Epithelial cell of esophagus (primary cell): ENCODE results near the gene ZNF503.

ENCODE experiments used
- DNase-seq: peaks from one replicate; pipeline ENCODE4 v3.0.0; 2010; ENCODE audit warnings: low read depth
- H3K4me3 ChIP-seq: 2 replicates; pipeline ENCODE4 v1.5.1; 2011; ENCODE audit warnings: mild to moderate bottlenecking, low read length, control low read depth
- TF ChIP-seq, protein P1 (sequence below): IDR thresholded peaks from 2 replicates; pipeline ENCODE4 v1.5.1; 2011; ENCODE audit warnings: low read depth, mild to moderate bottlenecking, low read length, control low read depth, inconsistent platforms; ENCODE audit not compliant: insufficient read depth; ENCODE audit errors: missing control alignments

Gene ZNF503, protein sequence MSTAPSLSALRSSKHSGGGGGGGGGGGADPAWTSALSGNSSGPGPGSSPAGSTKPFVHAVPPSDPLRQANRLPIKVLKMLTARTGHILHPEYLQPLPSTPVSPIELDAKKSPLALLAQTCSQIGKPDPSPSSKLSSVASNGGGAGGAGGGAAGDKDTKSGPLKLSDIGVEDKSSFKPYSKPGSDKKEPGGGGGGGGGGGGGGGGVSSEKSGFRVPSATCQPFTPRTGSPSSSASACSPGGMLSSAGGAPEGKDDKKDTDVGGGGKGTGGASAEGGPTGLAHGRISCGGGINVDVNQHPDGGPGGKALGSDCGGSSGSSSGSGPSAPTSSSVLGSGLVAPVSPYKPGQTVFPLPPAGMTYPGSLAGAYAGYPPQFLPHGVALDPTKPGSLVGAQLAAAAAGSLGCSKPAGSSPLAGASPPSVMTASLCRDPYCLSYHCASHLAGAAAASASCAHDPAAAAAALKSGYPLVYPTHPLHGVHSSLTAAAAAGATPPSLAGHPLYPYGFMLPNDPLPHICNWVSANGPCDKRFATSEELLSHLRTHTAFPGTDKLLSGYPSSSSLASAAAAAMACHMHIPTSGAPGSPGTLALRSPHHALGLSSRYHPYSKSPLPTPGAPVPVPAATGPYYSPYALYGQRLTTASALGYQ

DNA sequence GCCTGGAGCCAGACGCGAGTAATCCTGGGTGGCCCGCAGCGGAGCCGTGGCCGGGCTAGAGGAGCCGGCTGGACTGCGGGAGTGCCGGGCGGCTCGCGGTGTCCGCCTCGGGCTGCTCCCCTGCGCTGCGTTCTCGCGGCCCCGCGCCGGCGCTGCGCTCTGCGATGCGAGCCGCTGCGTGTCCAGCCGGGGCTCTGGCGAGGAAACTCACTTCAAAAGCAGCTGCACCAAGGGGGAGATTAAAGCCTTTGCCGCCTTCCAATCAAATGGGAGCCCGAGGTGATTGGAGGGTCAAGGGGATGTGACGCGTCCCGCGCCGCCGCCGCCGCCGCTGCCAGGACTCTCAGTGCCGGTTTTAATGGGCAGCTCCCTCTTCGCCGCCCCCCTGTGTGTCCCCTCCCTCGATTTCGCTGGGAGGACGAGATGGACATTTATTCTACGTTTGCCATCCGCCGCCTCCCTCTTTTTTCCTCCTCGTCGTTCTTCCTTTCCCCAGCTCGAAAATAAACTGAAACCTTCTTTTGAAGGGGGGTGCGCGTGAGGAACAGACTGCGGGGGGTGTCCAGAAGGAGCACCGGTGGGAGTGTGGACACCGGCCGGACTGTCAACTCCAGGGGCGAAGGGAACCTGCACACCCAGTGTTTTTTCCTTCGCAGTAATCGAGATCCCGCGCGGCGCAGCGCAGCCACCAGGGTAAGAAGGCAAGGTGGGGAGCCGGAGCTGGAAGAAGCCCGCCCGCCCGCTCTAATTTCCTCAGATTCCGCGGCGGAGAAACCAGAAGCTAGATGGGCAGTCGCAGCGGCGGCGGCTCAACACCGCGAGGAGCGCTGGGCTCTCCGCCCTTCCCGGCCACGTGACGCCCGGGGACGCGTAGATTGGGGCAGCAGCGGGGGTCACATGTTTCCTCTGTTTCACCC is at the start of gene ZNF503:
TSS of gene ZNF503 (minus strand) at position 196 of the 917 bp plus-strand sequence. CDS start 345 bp downstream, outside the sequence.
- H3K4me3 ChIP-seq: peak within 1 kb of the TSS; percentile 96
- TF ChIP-seq, protein P1, sequence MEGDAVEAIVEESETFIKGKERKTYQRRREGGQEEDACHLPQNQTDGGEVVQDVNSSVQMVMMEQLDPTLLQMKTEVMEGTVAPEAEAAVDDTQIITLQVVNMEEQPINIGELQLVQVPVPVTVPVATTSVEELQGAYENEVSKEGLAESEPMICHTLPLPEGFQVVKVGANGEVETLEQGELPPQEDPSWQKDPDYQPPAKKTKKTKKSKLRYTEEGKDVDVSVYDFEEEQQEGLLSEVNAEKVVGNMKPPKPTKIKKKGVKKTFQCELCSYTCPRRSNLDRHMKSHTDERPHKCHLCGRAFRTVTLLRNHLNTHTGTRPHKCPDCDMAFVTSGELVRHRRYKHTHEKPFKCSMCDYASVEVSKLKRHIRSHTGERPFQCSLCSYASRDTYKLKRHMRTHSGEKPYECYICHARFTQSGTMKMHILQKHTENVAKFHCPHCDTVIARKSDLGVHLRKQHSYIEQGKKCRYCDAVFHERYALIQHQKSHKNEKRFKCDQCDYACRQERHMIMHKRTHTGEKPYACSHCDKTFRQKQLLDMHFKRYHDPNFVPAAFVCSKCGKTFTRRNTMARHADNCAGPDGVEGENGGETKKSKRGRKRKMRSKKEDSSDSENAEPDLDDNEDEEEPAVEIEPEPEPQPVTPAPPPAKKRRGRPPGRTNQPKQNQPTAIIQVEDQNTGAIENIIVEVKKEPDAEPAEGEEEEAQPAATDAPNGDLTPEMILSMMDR: peak; percentile 40
- peak; percentile 99 for DNase-seq

DNA sequence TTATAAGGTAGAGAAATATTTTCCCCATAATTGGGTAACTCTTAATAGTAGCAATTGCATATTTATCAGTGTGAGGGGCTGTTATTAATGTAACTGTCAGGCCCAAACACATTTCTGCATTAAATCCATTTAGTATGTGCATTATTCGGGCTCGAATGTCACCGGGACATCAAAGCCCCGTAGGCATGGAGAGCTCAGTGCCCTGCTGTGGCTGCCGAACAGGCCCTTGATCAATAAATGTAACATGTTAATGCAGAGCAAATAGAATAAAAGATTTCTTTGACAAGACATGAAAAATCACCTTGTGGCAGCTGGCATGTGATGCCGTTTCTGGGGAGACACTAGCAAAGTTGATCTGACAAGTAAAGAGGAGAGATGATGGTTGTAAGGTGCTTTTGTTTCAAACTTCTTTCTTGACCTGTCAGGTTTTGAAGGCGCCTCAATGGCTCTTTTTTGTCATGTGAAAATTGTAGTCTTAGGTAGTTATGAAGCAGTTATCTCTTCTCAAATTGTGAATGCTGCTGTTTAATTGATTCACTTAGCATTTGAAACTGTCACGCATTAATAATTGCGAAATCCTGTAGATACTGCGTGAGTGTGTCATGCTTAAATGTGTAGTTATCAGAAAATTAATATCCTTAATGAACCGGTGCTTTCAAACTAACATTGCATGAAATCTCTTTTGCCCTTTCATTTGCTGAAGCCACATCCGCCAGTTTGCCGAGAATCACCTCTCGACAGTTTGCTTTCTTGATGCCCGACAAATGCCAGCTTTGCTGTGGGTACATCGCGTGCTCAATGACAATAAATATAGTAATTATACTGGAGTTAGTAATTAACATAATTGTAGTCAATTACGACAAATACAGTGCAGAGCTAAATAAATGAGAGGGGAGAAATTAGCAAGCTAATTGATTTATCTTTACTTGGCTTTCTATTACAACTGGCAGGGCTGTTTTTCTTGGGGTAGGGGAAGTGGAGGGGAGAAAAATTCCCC is 49.4 kb upstream of the ZNF503 start:
- peak; percentile 7 for DNase-seq
- TF ChIP-seq, protein P1: no peak
- H3K4me3 ChIP-seq: no peak overlapping the region

DNA sequence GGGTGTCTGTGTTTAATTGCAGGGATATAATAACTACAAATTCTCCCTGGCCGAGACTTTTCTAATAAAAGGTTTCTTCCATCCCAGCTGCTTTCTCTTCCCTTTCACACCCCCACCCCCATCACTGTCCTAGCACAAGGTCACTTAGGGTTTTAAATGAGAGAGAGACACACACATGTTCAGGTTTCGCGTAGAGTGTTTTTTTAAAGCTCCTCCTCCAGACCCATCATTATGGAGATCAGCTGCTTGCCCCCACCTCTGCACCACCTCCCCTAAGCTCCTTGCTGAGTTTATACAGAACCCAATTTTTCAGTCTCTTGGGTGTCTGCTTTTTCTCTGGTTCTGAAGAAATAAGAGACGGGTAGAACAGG is 48.5 kb upstream of the ZNF503 start:
- TF ChIP-seq, protein P1: no peak
- H3K4me3 ChIP-seq: no peak overlapping the region
- no peak for DNase-seq

DNA sequence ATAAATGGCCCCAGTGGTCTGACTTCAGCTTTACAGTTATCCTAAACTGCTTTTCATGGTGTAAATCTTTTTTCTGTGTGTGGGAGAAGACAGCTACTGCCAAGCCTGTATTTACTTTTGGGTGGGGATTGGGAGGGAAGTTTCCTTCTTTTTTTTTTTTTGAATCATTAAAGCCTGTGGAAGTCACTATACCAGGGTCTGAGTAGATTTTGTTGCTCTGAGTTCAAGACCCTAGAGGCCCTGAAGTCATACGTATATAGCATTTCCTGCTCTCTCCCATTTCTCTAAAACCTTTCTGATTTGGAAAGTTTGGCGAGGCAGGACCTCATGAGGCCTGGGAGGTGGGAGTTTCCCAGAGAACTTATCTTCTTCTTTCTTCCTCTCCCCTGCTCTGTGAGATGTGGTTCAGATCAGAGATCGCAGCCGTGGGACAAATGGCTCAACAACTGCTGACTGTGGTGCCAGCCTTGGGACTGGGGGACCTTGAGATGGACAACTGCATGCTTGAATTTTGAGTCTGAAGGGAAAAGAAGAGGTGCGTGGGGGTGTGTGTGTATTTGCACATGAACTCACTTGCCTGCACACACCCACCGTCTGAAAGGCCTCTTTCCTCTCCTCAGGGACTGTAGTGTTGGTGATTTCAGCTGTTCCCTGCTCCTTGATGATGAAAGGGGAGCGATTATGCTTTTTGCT is 48.0 kb upstream of the ZNF503 start:
- no peak overlapping the region for H3K4me3 ChIP-seq
- DNase-seq: no peak
- TF ChIP-seq, protein P1: no peak

DNA sequence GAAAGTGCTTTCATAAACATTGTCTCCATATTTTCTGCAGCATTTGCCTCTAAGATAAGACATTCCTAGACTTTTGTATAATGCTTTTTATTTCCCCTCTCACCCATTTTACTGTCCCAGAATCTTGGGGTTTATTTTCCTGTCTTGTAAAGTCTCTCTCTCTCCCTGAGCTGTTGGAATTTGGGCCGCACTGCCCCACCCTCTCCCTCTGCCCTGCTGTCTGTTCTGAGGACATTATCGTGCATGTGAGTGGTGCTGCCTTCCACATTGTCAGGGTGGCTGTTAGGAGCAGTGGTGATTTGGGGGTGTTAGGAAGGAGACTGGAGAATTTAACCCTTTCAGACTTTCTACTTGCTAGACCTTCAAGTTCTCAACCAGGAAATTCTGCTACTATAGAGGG is 46.6 kb upstream of the ZNF503 start:
- TF ChIP-seq, protein P1: no peak
- no peak for DNase-seq
- no peak overlapping the region for H3K4me3 ChIP-seq
